Measurements from ENCODE around the gene CEP72. TPM values are rescaled to one million over a fixed set of nuclear protein-coding genes. Genes with fewer than 3 reads are reported as not detected.
A peak's percentile ranks its signal among the peaks of the same experiment; 100 is the strongest.

The CEP72 gene
- total RNA-seq, 1 donor = 3.3 TPM

GRCh38 chr5:672329-673160, 60.4 kb downstream of the CEP72 start:
- no peak for TF ChIP-seq CTCF (IDR thresholded peaks at IDR 0.05; ENCODE audit: extremely low read depth, low read depth, low read length)
- no peaks in the 10 kb centered on the region for H3K79me2 ChIP-seq (ENCODE audit: insufficient read depth, low read length)
- H4K20me1 ChIP-seq (ENCODE audit: insufficient read depth, low read length) = no peaks in the 10 kb centered on the region
- H3K4me2 ChIP-seq (ENCODE audit: insufficient read depth, low read length) = peak overlapping the region; percentile 40
- no peak overlapping the region for H2AFZ ChIP-seq (ENCODE audit: low read length)
- H3K27ac ChIP-seq (ENCODE audit: low read depth, low read length) = peak overlapping the region; percentile 60
- no peak overlapping the region for H3K4me3 ChIP-seq (ENCODE audit: insufficient read depth, low read length)
- no peaks in the 10 kb centered on the region for H3K9me3 ChIP-seq (ENCODE audit: low read depth, low read length)
- peaks cover 37% of the 10 kb centered on the region for H3K27me3 ChIP-seq (ENCODE audit: insufficient read depth, low read length)
- peaks cover 11% of the 10 kb centered on the region for H3K4me1 ChIP-seq (ENCODE audit: insufficient read depth, low read length)
- no peaks in the 10 kb centered on the region for H3K36me3 ChIP-seq (ENCODE audit: insufficient read depth, low read length)
- peak; percentile 97 for DNase-seq (ENCODE audit: insufficient read length, low spot score, missing footprints)

GRCh38 chr5:673161-673830, 61.2 kb downstream of the CEP72 start:
- peaks cover 11% of the 10 kb centered on the region for H3K4me1 ChIP-seq (ENCODE audit: insufficient read depth, low read length)
- no peaks in the 10 kb centered on the region for H3K36me3 ChIP-seq (ENCODE audit: insufficient read depth, low read length)
- peak overlapping the region; percentile 32 for H3K27ac ChIP-seq (ENCODE audit: low read depth, low read length)
- peak overlapping the region; percentile 40 for H3K4me2 ChIP-seq (ENCODE audit: insufficient read depth, low read length)
- H3K79me2 ChIP-seq (ENCODE audit: insufficient read depth, low read length) = no peaks in the 10 kb centered on the region
- no peak overlapping the region for H3K4me3 ChIP-seq (ENCODE audit: insufficient read depth, low read length)
- peak; percentile 82 for DNase-seq (ENCODE audit: insufficient read length, low spot score, missing footprints)
- no peaks in the 10 kb centered on the region for H4K20me1 ChIP-seq (ENCODE audit: insufficient read depth, low read length)
- no peaks in the 10 kb centered on the region for H3K9me3 ChIP-seq (ENCODE audit: low read depth, low read length)
- H3K27me3 ChIP-seq (ENCODE audit: insufficient read depth, low read length) = peaks cover 37% of the 10 kb centered on the region
- no peak overlapping the region for H2AFZ ChIP-seq (ENCODE audit: low read length)
- TF ChIP-seq CTCF (IDR thresholded peaks at IDR 0.05; ENCODE audit: extremely low read depth, low read depth, low read length) = no peak

- H3K79me2 ChIP-seq (ENCODE audit: insufficient read depth, low read length) = no peaks in the 10 kb centered on the region
- H2AFZ ChIP-seq (ENCODE audit: low read length) = no peak overlapping the region
- no peaks in the 10 kb centered on the region for H3K9me3 ChIP-seq (ENCODE audit: low read depth, low read length)
- no peaks in the 10 kb centered on the region for H3K36me3 ChIP-seq (ENCODE audit: insufficient read depth, low read length)
- H3K4me2 ChIP-seq (ENCODE audit: insufficient read depth, low read length) = no peak overlapping the region
- no peak overlapping the region for H3K27ac ChIP-seq (ENCODE audit: low read depth, low read length)
- no peak overlapping the region for H3K4me3 ChIP-seq (ENCODE audit: insufficient read depth, low read length)
- peaks cover 11% of the 10 kb centered on the region for H3K4me1 ChIP-seq (ENCODE audit: insufficient read depth, low read length)
- DNase-seq (ENCODE audit: insufficient read length, low spot score, missing footprints) = peak; percentile 87
- no peaks in the 10 kb centered on the region for H4K20me1 ChIP-seq (ENCODE audit: insufficient read depth, low read length)
- peaks cover 37% of the 10 kb centered on the region for H3K27me3 ChIP-seq (ENCODE audit: insufficient read depth, low read length)
- TF ChIP-seq CTCF (IDR thresholded peaks at IDR 0.05; ENCODE audit: extremely low read depth, low read depth, low read length) = no peak
These were observed 61.9 kb downstream of the CEP72 start for GRCh38 chr5:673831-674629.

Data from osteoblast (primary cell).